Left colon (tissue), 2 donors: ENCODE measurements around the gene APOBEC3F. TPM values are rescaled to one million over a fixed set of nuclear protein-coding genes. Genes with fewer than 3 reads are reported as not detected.
"Not testable (repeated sequence)": the region's sequence is repeated elsewhere in the genome, so short reads cannot be mapped to it uniquely, and the experiment has no call there.

Experiments used
- ATAC-seq: fragments of 200-7000 bp; cut with Tn5 transposase; one replicate; pipeline ENCODE4 v1.9.1; 2020; ENCODE audit warnings: mild to moderate bottlenecking, moderate library complexity
- DNase-seq, 2 donors: peaks; one replicate each; pipeline ENCODE4 v3.0.0-alpha.2; 2020
- intact Hi-C, 2 donors: fragments of 100-400 bp; cut with DNase I in 1 of 2; cut with micrococcal nuclease in 1 of 2; formaldehyde crosslinking; loops; one replicate each; pipeline versions ENCODE4 v1.11.2 to v1.14.0; 2022; cut with DNase I, micrococcal nuclease
- total RNA-seq, 2 donors: library from RNA; stranded (reverse); fragmentation: NEBNext Ultra II Directional; extraction: Animal tissue kit (Norgen Biotek cat#: 25700); gene quantifications; one replicate each; pipeline ENCODE4 v1.2.1, GENCODE V29; 2021
- donor health status: DM: no; HTN: no; CAD: no.
- donor health status: DM: yes; HTN: yes; CAD: no.

Gene APOBEC3F
- total RNA-seq, 2 donors from 2014 or later, result 6.3 to 6.6 TPM

- intact Hi-C loops, result no loop called here
- no peak for ATAC-seq
- DNase-seq, result no peak
Observed at GRCh38 chr22:39024519-39025308, 15.9 kb upstream of the APOBEC3F start.

GRCh38 chr22:39026509-39027150 is 14.0 kb upstream of the APOBEC3F start:
- intact Hi-C loops, result no loop called here
- DNase-seq (no peak), ATAC-seq (no peak)

GRCh38 chr22:39027717-39028116 is 12.9 kb upstream of the APOBEC3F start:
- no peak for ATAC-seq
- DNase-seq, result no peak
- intact Hi-C loops, result no loop called here

- ATAC-seq (no peak), DNase-seq (no peak)
- intact Hi-C loops, result no loop called here
Observed at GRCh38 chr22:39028281-39028680, 12.4 kb upstream of the APOBEC3F start.

GRCh38 chr22:39029227-39029626 is 11.4 kb upstream of the APOBEC3F start:
- ATAC-seq (no peak), DNase-seq (no peak)
- intact Hi-C loops, result no loop called here

GRCh38 chr22:39030705-39031104 is 10.0 kb upstream of the APOBEC3F start:
- DNase-seq, result no peak
- ATAC-seq, result no peak
- intact Hi-C loops, result no loop called here

- intact Hi-C loops, DNase-seq, ATAC-seq: not testable (repeated sequence)
Observed at GRCh38 chr22:39031434-39032295, 9.0 kb upstream of the APOBEC3F start.

- intact Hi-C loops, ATAC-seq: not testable (repeated sequence)
Observed at GRCh38 chr22:39037071-39037470, 3.6 kb upstream of the APOBEC3F start.

GRCh38 chr22:39039306-39040126 is 1.1 kb upstream of the APOBEC3F start:
- intact Hi-C loops, result no loop called here
- DNase-seq (no peak), ATAC-seq (no peak)

More at GRCh38 chr22:39037071-39037470, 3.6 kb upstream of the APOBEC3F start:
- DNase-seq, result not testable (repeated sequence)

- intact Hi-C loops, ATAC-seq, DNase-seq: not testable (repeated sequence)
Observed at GRCh38 chr22:39040155-39040537, 518 bp upstream of the APOBEC3F start.

GRCh38 chr22:39041908-39042307 is 1.2 kb downstream of the APOBEC3F start:
- no peak for DNase-seq
- ATAC-seq, result no peak
- intact Hi-C loops, result no loop called here

GRCh38 chr22:39043063-39043462 is 2.4 kb downstream of the APOBEC3F start:
- intact Hi-C loops, DNase-seq, ATAC-seq: not testable (repeated sequence)

GRCh38 chr22:39045136-39045535 is 4.5 kb downstream of the APOBEC3F start:
- DNase-seq, ATAC-seq, intact Hi-C loops: not testable (repeated sequence)

- intact Hi-C loops, DNase-seq, ATAC-seq: not testable (repeated sequence)
Observed at GRCh38 chr22:39049486-39049885, 8.8 kb downstream of the APOBEC3F start.

- intact Hi-C loops, DNase-seq, ATAC-seq: not testable (repeated sequence)
Observed at GRCh38 chr22:39051844-39052495, 11.3 kb downstream of the APOBEC3F start.

- ATAC-seq (no peak), DNase-seq (no peak)
- intact Hi-C loops, result no loop called here
Observed at GRCh38 chr22:39055658-39056057, 15.0 kb downstream of the APOBEC3F start.

- not testable (repeated sequence) for ATAC-seq, DNase-seq
Observed at GRCh38 chr22:39061290-39061689, 20.6 kb downstream of the APOBEC3F start.

GRCh38 chr22:39061951-39062350 is 21.3 kb downstream of the APOBEC3F start:
- intact Hi-C loops, DNase-seq, ATAC-seq: not testable (repeated sequence)

More at GRCh38 chr22:39061290-39061689, 20.6 kb downstream of the APOBEC3F start:
- intact Hi-C loops, result not testable (repeated sequence)
